ENCODE data around the gene LCAT.

DNA sequence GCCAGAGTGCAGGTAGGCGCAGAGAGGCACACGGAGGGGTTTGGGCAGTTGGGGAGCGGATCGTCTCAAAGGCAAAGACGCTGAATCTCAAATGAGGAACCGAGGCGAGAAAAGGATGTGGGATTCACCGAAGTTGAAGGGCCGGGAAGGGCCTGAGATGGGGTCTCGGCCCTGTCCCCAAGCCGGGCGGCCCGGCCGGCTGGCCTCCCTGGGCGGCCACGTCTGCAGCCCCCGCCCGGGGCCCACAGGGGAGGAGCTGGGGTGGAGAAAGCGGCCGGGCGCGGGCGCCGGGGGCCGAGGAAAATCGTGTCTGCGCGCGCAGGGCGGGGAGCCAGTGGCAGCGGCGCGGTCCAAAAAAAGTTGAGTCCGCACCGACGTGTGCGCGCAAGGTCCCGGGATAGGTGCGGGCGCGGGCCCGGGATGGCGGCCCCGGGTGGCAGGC, 24.1 kb upstream of the LCAT start:
- TF ChIP-seq, protein P1, sequence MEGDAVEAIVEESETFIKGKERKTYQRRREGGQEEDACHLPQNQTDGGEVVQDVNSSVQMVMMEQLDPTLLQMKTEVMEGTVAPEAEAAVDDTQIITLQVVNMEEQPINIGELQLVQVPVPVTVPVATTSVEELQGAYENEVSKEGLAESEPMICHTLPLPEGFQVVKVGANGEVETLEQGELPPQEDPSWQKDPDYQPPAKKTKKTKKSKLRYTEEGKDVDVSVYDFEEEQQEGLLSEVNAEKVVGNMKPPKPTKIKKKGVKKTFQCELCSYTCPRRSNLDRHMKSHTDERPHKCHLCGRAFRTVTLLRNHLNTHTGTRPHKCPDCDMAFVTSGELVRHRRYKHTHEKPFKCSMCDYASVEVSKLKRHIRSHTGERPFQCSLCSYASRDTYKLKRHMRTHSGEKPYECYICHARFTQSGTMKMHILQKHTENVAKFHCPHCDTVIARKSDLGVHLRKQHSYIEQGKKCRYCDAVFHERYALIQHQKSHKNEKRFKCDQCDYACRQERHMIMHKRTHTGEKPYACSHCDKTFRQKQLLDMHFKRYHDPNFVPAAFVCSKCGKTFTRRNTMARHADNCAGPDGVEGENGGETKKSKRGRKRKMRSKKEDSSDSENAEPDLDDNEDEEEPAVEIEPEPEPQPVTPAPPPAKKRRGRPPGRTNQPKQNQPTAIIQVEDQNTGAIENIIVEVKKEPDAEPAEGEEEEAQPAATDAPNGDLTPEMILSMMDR (IDR thresholded peaks at IDR 0.05): no peak
- TF ChIP-seq POLR2AphosphoS5 (IDR thresholded peaks at IDR 0.05): no peak
